Activated T-cell treated with anti-CD3 and anti-CD28 coated beads for 48 hours (primary cell): Measurements from ENCODE around the gene PRKX.
"Not testable (repeated sequence)": the region's sequence is repeated elsewhere in the genome, so short reads cannot be mapped to it uniquely, and the experiment has no call there.

ENCODE experiments used
- DNase-seq: peaks from one replicate; pipeline ENCODE4 v3.0.0-alpha.2; 2020; ENCODE audit warnings: low read depth

PRKX gene

DNA sequence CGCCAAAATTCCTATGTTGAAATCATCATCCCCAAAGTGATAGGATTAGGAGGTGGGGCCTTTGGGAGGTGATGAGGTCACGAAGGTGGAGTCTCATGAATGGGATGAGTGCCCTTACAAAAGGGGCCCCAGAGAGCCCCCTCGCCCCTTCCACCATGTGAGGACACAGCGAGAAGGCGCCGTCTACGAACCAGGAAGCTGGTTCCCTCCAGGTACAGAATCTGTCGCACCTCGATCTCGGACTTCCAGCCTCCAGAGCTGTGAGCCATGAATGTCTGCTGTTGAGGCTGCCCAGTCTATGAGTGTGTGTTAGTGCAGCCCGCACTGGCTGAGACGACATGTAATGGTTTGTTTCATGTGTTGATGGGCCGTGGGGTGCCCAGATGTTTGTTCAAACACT, 60.3 kb downstream of the PRKX start:
- no peak for DNase-seq

DNA sequence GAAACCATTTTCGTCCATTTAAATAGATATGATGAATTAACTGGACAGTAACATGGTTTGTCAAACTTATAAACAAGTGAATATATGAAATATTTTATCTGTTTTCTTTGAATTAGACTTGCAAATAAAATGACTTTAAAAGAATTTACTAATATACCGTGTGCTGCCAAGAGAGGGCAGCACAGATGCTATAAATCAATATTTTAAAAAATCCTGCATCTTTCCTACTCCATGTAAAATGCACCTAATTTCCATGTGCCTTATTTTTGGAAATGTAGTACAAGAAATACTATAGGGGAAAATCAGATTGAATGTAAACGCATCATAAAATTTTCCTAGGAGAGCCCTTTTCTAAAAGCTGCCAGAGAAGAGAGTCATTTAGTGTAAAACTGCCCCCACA, 62.2 kb downstream of the PRKX start:
- DNase-seq = no peak

DNA sequence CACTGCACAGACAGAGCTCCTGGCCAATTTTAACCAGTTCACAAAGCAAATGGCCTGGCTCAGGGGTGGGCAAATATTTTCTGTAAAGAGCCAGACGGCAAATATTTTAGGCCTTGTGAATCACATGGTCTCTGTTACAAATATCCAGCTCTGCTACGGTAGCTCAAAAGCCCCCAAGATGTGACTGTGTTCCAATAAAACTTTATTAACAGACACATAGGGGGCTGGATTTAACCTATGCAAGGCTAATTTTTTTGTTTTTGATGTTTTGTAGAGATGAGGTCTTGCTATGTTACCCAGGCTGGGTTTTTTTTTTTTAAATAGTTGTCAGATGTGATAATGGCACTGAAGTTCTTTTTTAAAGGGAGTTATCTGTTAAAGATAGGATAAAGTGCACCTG, 65.4 kb downstream of the PRKX start:
- DNase-seq = no peak

DNA sequence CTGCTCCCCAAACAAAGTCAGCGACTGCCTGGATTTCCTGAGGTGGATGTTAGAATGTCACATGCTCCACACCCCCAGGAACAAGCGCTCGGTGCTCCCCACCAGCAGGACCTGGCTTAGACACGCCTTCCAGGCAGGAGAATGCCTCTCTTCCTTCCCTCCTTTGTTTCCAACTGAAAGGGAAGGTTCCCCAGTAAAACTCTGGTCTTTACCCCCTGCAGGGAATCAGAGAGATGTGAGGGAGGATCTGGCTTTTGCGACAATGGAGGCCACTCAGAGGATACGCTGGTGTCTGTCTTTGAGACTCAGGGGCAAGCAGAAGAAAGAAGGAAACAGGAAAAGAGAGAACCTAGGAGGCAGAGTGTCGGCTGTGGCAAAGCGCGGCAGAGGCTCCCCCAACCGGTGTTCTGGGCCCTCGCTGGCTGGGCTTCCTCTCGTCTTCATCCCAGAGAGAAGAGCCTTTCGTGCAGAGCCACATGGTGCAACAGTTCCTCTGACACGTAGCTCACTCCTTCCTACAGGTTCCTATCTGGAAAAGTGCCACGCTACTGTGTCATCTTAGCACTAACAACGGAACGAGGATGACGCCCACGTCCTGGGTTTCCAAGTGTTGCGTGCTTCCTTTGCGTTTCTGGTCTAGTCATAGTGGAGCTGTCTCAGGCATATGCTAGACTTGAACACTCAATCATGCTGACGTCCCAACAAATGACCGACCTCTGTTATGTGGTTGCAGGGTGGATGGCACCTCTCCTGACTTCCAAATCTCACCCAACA, 73.4 kb downstream of the PRKX start:
- DNase-seq = not testable (repeated sequence)

DNA sequence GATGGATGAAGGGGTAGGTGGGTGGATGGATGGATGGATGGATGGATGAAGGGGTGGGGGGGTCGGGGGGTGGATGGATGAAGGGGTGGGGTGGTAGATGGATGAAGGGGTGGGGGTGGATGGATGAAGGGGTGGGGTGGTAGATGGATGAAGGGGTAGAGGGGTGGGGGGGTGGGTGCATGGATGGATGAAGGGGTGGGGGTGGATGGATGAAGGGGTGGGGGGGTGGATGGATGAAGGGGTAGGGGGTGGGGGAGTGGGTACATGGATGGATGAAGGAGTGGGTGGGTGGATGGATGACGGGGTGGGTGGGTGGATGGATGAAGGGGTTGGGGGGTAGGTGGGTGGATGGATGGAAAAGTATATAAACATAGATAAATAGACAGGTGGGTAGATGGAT, 74.2 kb downstream of the PRKX start:
- DNase-seq = no peak

DNA sequence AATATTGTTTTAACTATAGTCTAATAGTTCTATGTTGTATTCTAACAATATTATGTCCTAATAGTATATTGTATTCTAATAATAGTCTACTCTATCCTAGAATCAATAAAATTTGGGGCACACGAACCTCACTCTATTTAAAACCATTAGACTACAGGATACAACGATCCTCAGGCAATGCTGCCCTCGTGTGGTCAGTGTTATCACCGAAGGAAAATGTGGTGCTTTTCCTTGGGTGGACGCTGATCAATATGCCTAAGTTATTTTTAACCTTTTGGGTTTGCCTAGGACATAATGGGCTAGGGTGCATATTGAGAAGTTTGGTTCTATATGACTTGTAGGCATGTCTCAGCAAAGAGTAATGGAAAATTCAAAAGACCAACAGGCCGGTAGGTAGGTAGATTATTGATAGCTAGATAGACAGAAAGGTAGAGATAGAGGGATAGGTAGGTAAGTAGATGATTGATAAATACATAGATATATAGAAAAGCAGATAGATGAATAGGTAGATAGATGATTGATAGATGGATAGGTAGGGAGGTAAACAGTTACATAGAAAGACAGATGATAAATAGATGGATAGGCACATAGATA, 75.1 kb downstream of the PRKX start:
- DNase-seq = no peak

DNA sequence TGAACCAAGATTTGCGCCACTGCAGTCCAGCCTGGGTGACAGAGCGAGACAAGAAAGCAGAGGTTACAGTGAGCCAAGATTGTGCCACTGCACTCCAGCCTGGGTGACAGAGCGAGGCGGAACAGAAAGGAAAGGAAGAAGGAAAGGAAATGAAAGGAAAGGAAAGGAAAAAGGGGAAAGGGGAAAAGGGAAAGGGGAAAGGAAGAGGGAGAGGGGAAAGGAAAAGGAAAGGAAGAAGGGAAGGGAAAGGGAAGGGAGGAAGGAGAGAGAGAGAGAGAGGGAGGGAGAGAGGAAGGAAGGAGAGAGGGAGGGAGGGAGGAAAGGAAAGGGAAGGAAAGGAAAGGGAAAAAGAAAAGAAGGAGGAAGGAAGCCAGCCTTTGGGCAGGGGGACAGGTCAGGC, 76.6 kb downstream of the PRKX start:
- DNase-seq = no peak

DNA sequence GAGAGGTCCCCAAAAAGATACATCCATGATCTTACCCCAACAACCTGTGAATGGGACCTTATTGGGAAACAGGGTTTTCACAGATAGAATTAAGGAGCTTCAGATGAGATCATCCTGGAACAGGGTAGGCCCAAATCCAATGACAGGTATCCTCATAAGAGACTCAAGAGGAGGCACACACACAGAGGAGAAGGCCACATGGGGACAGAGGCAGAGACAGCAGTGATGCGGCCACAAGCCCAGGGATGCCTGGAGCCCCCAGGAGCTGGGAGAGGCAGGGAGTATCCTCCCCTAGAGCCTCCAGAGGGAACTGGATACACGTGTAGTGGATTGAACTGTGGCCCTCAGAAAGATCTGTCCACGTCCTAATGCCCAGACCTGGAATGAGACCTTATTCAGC, 82.3 kb downstream of the PRKX start:
- no peak for DNase-seq

DNA sequence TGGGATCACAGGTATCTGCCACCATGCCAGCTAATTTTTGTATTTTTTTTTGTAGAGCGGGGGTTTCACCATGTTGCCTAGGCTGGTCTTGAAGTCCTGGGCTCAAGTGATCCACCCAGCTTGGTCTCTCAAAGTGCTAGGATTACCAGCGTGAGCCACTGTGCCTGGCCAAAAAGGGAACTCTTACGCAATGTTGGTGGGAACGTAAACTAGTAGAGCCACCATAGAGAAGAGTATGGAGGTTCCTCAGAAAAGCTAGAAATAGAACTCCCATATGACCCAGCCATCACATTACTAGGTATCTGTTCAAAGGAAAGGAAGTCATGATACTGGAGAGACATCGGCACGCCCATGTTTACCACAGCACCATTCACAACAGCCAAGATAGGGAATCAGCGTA, 85.9 kb downstream of the PRKX start:
- no peak for DNase-seq

DNA sequence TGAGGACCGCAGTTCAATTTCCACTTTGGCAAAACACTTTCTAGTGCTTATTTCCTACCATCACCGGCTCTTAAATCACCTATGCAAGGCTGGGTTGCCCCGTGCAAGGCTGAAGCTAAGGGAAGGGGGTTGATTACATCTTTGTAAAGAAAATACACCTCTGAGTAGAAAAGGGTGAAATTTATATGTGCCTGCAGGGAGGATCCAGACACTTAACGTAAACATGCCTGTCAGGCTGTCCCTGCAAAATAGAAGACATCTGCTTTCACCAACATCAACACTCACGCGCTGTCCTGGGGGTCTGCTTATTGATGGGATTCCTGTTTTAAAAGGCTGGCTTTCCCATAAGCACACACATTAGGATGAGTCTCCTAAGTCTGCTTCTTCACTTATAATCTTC, 92.0 kb downstream of the PRKX start:
- DNase-seq = no peak

DNA sequence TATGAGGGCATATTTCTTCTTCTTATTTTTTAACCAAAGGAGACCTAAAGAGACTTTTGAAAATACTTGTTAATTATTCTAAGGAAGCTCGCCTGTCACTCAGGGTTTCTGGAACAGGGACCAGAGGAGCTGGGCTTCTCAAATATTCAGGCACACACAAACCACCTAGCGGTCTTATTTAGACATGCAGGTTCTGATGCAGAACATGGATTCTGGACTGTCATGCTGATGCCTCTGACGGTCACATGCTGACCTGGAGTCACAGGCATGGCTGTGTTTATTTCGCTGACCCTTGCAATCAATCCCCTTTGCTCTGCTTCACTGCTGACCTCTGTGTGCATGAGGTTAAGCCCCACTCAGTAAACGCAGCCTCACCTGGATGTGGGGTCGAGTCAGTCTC, 101.7 kb downstream of the PRKX start:
- not testable (repeated sequence) for DNase-seq

DNA sequence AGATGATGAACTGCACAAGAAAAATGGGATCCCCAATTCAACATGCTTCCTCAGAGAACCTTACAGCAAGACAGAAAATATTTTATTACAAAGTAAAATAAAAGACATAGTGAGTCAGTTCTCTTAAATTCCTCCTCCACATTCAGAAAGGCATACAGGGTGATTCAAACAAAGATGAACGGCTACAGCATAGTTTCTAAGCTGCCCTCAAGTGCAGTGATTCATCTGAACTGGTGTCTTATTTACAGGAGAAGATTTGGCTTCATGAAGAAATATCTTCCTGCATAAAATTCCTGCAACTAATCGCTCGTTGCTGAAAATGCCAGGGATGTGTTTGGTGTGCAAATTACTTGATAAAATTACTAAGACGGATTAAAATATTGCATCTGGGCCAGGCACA, 103.6 kb downstream of the PRKX start:
- DNase-seq = no peak

DNA sequence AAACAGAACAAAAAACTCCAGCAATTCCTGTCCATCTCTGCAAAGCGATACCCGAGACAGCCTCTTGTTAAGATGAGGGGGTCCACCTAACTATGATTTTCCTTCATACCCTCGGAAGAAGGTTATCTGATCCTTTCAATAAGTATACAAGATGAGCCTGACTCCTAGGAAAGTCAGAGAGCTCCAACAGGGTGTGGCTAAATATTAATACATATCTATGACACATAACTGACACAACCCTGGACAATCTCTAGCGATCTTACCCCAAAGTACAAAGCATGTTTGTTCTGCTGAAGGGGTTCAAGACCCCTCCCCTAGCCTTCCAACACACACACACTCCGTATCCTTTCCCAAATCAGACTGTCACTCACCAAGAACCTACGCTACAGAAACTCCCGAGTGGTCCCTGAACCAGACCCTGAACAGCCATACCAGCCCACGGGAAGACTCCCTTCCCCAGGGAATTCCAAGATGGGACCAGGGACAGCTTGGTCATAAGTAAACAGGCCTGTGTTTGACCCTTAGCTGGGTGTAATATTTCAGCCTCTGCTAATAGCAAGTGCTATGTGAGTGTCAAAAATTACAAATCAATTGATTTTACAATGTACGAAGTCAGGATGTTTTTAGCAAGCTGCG, 110.3 kb downstream of the PRKX start:
- no peak for DNase-seq

DNA sequence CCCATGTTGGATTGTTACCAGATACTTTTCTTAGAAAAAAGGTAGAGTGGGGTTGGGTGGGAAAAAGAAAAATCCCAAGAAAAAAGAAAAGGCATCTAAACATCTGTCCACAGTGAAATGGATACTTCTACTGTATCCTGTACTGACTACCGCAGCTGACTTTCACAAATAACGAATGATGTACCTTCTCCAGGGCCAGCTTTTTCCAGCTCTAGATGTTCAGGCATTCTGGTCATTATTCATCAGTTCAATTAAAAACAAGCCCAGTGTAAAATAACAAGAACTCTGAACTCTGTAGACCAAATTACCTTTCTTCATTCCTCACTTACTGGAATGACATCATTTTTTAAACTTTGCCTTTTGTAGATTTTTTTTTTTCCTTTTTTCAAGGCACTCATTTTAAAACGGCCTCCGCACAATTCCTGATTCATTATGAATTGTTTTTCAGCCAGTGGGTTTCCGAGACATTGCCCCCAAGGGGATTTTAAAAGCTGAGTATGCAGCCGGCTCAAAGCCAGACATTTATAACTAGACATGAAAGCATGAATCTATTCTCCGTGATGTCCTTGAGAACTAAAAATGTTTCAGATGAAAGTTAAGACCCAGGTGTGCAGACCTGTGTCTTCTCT, 113.5 kb downstream of the PRKX start:
- no peak for DNase-seq

DNA sequence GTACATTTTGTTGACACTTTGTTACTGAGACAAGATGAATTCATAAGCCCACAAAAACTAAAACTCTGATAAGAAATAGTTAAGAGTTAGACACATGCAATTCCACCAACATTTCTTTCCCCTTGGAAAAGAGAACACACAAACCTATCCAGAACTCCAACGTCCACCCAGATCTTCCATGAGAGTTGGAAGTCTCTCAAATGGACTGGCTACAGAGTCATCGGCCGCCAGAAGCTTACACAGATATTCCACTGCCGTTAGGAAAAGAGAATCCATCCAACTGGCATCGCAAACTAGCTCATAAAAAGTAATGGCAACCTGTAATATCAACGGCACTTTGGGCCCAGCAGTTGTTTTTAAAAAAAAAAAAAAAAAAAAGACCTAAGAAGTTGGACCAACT, 114.7 kb downstream of the PRKX start:
- DNase-seq = no peak

DNA sequence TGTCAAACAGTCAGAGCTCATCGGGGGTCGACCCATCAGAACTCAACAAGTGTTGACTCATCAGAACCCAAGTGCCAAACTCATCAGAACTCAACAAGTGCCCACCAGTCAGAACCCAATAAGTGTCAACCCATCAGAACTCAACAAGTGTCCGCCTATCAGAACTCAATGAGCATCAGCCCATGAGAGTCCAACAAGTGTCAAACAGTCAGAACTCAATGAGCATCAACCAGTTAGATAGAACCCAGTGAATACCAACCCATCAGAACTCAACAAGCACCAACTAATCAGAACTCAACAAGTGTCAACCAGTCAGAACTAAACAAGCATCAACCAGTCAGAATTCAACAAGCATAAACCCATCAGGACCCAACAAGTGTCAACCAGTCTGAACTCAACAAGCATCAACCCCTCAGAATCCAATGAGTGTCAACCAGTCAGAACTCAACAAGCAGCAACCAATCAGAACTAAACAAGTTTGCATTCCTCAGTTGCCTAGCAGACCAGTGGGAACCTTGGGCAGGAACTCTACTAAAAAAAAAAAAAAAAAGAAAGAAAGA, 115.3 kb downstream of the PRKX start:
- no peak for DNase-seq

DNA sequence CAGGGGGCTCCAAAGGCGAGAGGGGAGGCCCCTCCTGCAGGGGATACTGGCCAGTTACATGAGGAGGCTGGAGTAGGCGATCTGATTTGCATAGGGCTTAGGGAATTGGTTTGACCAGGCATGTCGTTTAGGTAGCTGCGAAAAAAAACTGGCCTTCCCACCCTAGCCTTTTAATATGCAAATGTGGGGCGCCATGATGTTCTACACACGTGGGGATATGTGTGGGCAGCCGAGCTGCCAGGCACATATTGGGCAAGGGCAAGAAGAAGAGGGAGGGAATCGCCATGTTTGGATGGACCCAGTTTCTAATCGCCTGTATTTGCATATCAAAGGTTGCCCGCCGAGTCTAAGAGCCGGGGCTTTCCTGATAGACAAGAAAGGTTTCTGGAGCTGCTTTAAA, 121.3 kb downstream of the PRKX start:
- no peak for DNase-seq

DNA sequence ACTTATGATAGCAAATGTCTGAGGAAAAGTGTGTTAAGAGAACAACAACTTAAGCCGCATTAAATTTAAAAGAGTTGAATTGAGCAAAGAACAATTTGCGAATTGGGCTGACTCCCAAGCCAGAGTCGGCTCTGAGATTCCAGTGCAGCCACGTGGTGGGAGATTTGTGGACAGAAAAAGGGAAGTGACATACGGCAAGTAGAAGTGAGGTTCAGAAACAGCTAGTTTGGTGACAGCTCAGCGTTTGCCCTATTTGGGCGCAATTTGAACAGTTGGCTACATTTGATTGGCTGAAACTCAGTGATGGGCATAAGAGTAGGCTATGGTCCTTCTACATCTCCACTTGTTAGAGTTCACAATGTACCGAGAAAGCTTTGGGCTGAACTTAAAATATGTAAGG, 124.0 kb downstream of the PRKX start:
- DNase-seq = no peak

DNA sequence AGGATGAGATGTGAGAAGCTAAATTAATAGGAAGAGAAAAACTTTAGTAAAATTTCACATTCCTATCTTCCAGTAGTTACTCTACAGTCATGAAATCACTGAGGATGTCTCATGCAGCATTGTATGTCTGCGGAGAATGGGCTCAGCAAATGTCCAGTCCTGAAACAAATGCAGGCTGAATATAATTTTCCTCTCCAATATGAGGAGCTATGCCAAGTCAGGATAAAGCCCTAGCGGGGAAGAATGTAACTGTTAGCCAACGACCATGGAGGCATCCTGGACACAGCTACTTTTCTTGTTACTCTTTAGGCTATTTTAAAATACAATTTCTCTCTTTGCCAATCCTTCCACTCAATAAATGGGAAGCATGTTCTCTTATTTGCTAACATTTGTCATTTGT, 127.7 kb downstream of the PRKX start:
- no peak for DNase-seq

DNA sequence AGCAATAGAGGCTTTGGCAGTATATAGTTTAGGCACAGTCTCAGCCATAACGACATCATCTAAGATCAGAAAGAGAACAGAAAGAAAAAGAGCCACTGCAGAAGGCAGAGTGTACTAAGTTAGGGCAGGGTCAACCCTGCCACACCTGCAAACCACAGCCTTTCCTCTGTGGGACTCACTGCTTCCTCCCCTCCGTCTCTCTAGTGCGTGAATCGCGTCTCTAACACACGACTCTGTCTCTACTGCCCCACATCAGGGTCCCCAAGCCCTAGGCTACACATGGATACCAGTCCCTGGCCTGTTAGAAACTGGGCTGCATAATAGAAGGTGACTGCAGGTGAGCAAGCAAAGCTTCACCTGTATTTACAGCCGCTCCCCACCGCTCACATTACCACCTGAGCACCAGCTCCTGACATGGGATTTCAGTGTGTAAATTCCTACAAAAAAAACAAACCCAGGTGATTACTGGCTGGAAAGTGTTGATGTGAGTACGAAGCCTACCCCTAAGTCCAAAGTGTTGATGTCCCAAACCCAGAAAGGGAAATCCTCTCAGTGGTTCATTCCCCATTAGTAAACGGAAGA, 128.9 kb downstream of the PRKX start:
- no peak for DNase-seq

DNA sequence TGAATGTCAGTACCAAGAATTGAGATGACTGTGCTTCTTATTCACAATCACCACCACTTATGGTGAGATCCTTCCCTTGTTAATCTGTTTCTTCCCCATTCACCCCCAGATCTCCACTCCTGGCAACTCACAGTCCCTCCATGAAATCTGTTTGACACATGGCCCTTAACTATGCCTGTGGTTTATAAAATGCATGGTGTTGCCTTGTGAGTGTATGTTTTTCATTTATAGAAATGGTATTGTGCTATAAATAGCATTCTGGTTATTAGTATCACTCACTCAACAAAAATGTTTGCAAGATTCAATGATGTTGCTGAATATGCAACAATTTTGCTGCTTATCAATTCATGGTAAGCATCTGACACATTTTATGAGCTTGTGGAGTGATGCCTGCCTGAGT, 131.0 kb downstream of the PRKX start:
- no peak for DNase-seq

DNA sequence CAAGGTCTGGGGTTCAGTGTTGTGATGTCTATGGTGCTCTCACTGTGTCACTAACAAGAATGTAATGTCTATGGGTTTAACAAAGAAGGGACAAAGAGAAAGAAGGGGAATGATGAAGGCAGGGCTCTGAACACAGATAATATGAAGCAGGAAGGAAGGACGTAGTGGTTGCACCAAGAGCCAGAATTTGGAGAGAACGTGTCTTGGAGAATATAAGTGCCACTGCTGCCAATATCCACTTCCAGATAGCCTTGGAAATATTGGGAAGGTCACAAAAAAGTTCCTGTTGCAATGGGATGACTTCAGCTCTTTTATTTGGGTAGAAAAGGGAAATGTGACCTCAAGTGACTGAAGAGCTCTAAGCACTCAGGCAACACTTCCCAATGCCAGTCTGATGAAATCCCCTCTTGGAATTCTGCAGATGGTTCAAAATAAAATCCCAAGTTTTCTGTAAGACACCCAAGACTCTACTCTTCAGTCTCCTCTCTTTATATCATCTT, 131.8 kb downstream of the PRKX start:
- DNase-seq = no peak
